ENCODE data around the gene SLC22A14.

DNA sequence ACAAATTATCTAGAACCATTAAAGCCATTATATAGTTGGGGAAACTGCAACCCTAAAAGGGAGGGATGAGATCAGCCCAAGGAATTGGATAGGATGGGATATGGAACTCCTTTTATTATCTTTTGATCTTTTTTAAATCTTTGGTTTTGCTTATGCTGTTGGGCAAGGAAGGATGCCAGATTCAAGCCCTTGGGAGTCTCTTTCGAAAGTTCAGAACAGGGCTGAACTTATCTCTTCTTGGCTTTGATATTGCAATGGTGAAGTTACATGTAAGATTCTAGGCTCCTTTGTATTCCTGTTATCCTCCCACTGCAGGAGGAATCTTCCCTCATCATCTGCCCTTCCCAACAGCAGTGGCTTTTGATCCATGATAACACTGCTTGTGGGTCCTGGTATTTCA, 26.5 kb upstream of the SLC22A14 start:
- no peak for TF ChIP-seq POLR2A (IDR thresholded peaks at IDR 0.05; ENCODE audit: low read length)
- TF ChIP-seq GATA1 (IDR thresholded peaks at IDR 0.05; ENCODE audit: low read depth, low read length): no peak

Data from erythroblast (primary cell).